Astrocyte (in vitro differentiated cells and primary cell): ENCODE data around the gene JAM2. TPM values are rescaled to one million over a fixed set of nuclear protein-coding genes. Genes with fewer than 3 reads are reported as not detected.

Experiments
- DNase-seq: peaks from one replicate; pipeline ENCODE4 v3.0.0-alpha.2; 2010; ENCODE audit warnings: low read depth
- FAIRE-seq: peaks from 2 replicates; lab custom pipeline; 2011; peaks lifted over from hg19 to GRCh38; lab: Jason Lieb, UNC
- H2AFZ ChIP-seq: 2 replicates; pipeline ENCODE4 v1.6.0; 2012; ENCODE audit warnings: low read depth, low read length, inconsistent platforms
- H3K27ac ChIP-seq: 2 replicates; pipeline ENCODE4 v1.5.1; 2011; ENCODE audit warnings: low read depth, low read length, inconsistent platforms
- H3K27me3 ChIP-seq: 2 replicates; pipeline ENCODE4 v1.6.0; 2011; ENCODE audit warnings: low read length, inconsistent platforms; ENCODE audit not compliant: insufficient read depth
- H3K36me3 ChIP-seq: 2 replicates; pipeline ENCODE4 v1.5.1; 2011; ENCODE audit warnings: low read length, inconsistent platforms; ENCODE audit not compliant: insufficient read depth
- H3K4me1 ChIP-seq: 2 replicates; pipeline ENCODE4 v1.5.1; 2011; ENCODE audit warnings: low read length, inconsistent platforms; ENCODE audit not compliant: insufficient read depth
- H3K4me2 ChIP-seq: 2 replicates; pipeline ENCODE4 v1.6.0; 2012; ENCODE audit warnings: low read length, inconsistent platforms
- H3K4me3 ChIP-seq: 2 replicates; pipeline ENCODE4 v1.5.1; 2011; ENCODE audit warnings: low read depth, mild to moderate bottlenecking, low read length, inconsistent platforms; ENCODE audit not compliant: insufficient read depth
- H3K79me2 ChIP-seq: 2 replicates; pipeline ENCODE4 v1.6.0; 2012; ENCODE audit warnings: mild to moderate bottlenecking, low read length, inconsistent platforms; ENCODE audit not compliant: insufficient read depth
- H3K9ac ChIP-seq: 2 replicates; pipeline ENCODE4 v1.6.0; 2012; ENCODE audit warnings: mild to moderate bottlenecking, low read length, inconsistent platforms
- H3K9me3 ChIP-seq: 2 replicates; pipeline ENCODE4 v1.5.1; 2012; ENCODE audit warnings: low read depth, mild to moderate bottlenecking, low read length, inconsistent platforms; ENCODE audit not compliant: insufficient read depth
- H4K20me1 ChIP-seq: 2 replicates; pipeline ENCODE4 v1.6.0; 2012; ENCODE audit warnings: low read length, inconsistent platforms; ENCODE audit not compliant: insufficient read depth
- H3K27ac Mint-ChIP-seq: one replicate; pipeline ENCODE4 v1.8.0; 2021; ENCODE audit warnings: mild to moderate bottlenecking, mixed read lengths; ENCODE audit not compliant: unreplicated experiment
- H3K27me3 Mint-ChIP-seq: one replicate; pipeline ENCODE4 v1.8.0; 2021; ENCODE audit warnings: low read depth, mixed read lengths; ENCODE audit not compliant: unreplicated experiment
- H3K36me3 Mint-ChIP-seq: one replicate; pipeline ENCODE4 v1.8.0; 2021; ENCODE audit warnings: low read depth, mixed read lengths; ENCODE audit not compliant: unreplicated experiment
- H3K4me1 Mint-ChIP-seq: one replicate; pipeline ENCODE4 v1.8.0; 2021; ENCODE audit warnings: low read depth, mixed read lengths; ENCODE audit not compliant: unreplicated experiment
- H3K4me3 Mint-ChIP-seq: one replicate; pipeline ENCODE4 v1.8.0; 2021; ENCODE audit warnings: mild to moderate bottlenecking, moderate library complexity, mixed read lengths; ENCODE audit not compliant: unreplicated experiment
- H3K9me3 Mint-ChIP-seq: one replicate; pipeline ENCODE4 v1.8.0; 2021; ENCODE audit warnings: mild to moderate bottlenecking, mixed read lengths; ENCODE audit not compliant: unreplicated experiment
- CTCF ChIP-seq: IDR thresholded peaks from 2 replicates; pipeline ENCODE4 v1.5.1; 2011; ENCODE audit warnings: low read depth, mild to moderate bottlenecking, inconsistent platforms, low read length, moderate library complexity; ENCODE audit not compliant: insufficient read depth
- EZH2 ChIP-seq: IDR thresholded peaks from 2 replicates; pipeline ENCODE4 v1.6.1; 2012; ENCODE audit warnings: mild to moderate bottlenecking, low read length, inconsistent platforms; ENCODE audit not compliant: insufficient read depth
- total RNA-seq: library from RNA; stranded (reverse); gene quantifications from 2 replicates; pipeline ENCODE4 v1.2.1, GENCODE V29; 2021

Gene JAM2
- total RNA-seq, 1 donor from 2014 or later, result 3.7 TPM

DNA sequence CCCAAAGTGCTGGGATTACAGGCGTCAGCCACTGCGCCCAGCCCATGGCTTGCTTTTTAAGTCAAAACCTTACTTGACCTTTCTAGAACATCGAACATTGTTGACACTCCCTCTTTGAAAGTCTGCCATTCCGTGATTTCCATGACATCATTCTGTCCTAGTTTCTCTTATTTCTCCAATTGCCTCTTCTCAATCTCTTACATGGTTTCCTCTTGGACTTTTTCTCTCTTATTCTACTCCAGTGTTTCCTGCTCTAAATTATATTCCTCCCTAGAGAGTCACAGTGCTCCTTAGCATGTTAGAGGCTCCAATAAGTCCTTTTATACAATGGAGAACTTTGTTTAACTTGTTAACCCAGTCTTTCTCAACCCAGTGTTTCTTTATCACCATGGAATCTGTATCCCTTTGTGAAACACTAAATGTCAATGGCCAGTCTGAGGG, 25.5 kb downstream of the JAM2 start:
- H3K36me3 ChIP-seq, result no peaks in the 10 kb centered on the region
- H3K79me2 ChIP-seq, result no peaks in the 10 kb centered on the region
- no peaks in the 10 kb centered on the region for H3K4me1 Mint-ChIP-seq
- H3K36me3 Mint-ChIP-seq, result no peaks in the 10 kb centered on the region
- no peaks in the 10 kb centered on the region for H3K27me3 Mint-ChIP-seq
- H3K4me3 Mint-ChIP-seq, result no peak overlapping the region
- no peaks in the 10 kb centered on the region for H3K9me3 Mint-ChIP-seq
- DNase-seq (no peak), FAIRE-seq (no peak)
- TF ChIP-seq CTCF (no peak), EZH2 (no peak)
- H3K27ac Mint-ChIP-seq, result no peak overlapping the region
- no peak overlapping the region for H3K9ac ChIP-seq
- H3K27me3 ChIP-seq, result no peaks in the 10 kb centered on the region
- no peak overlapping the region for H2AFZ ChIP-seq
- H3K4me2 ChIP-seq, result no peak overlapping the region
- no peaks in the 10 kb centered on the region for H4K20me1 ChIP-seq
- no peaks in the 10 kb centered on the region for H3K4me1 ChIP-seq
- no peak overlapping the region for H3K27ac ChIP-seq
- H3K4me3 ChIP-seq, result no peak overlapping the region
- no peaks in the 10 kb centered on the region for H3K9me3 ChIP-seq

- Histone ChIP-seq H3K4me3 (no peak overlapping the region), H3K9ac (no peak overlapping the region), H4K20me1 (no peaks in the 10 kb centered on the region), H3K27ac (no peak overlapping the region), H2AFZ (no peak overlapping the region), H3K9me3 (no peaks in the 10 kb centered on the region), H3K27me3 (no peaks in the 10 kb centered on the region), H3K4me2 (no peak overlapping the region), H3K79me2 (no peaks in the 10 kb centered on the region), H3K4me1 (no peaks in the 10 kb centered on the region), H3K36me3 (no peaks in the 10 kb centered on the region)
- H3K9me3 Mint-ChIP-seq, result no peaks in the 10 kb centered on the region
- H3K4me3 Mint-ChIP-seq, result no peak overlapping the region
- H3K27me3 Mint-ChIP-seq, result no peaks in the 10 kb centered on the region
- no peak overlapping the region for H3K27ac Mint-ChIP-seq
- no peaks in the 10 kb centered on the region for H3K4me1 Mint-ChIP-seq
- FAIRE-seq, result no peak
- no peak for TF ChIP-seq EZH2
- TF ChIP-seq CTCF, result no peak
- DNase-seq, result peak; percentile 53
- no peaks in the 10 kb centered on the region for H3K36me3 Mint-ChIP-seq
Measured at GRCh38 chr21:25670726-25671125, 31.7 kb downstream of the JAM2 start.

DNA sequence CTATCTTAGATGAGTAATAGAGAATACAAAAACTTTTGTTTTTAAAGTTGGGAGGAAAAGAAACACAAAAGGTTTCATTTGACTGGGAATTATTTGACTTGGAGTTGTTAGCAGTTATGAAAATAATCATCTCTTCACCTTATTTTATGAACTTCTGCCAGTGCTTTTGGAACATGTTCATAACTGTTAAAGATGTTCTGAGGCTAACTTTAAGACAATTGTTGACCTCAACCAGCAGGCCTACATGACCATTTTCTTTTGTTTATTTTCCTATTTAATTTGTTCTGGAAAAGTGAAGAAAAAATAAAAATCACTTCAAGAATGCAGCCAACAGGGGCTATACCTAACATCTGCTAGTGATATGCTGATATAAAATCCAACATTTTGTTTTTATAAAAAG, 37.4 kb downstream of the JAM2 start:
- Histone ChIP-seq H3K9me3 (no peaks in the 10 kb centered on the region), H3K79me2 (no peaks in the 10 kb centered on the region), H3K4me1 (no peaks in the 10 kb centered on the region), H3K27me3 (peaks cover 2% of the 10 kb centered on the region), H2AFZ (no peak overlapping the region), H3K4me2 (no peak overlapping the region), H3K27ac (no peak overlapping the region), H3K9ac (no peak overlapping the region), H3K36me3 (no peaks in the 10 kb centered on the region), H3K4me3 (no peak overlapping the region), H4K20me1 (no peaks in the 10 kb centered on the region)
- H3K27ac Mint-ChIP-seq, result no peak overlapping the region
- no peaks in the 10 kb centered on the region for H3K4me1 Mint-ChIP-seq
- DNase-seq (no peak), FAIRE-seq (no peak)
- no peaks in the 10 kb centered on the region for H3K36me3 Mint-ChIP-seq
- no peak overlapping the region for H3K4me3 Mint-ChIP-seq
- peaks cover 5% of the 10 kb centered on the region for H3K9me3 Mint-ChIP-seq
- H3K27me3 Mint-ChIP-seq, result no peaks in the 10 kb centered on the region
- TF ChIP-seq CTCF (no peak), EZH2 (no peak)
